Neural crest cell (in vitro differentiated cells): ENCODE results near the gene LRRC72. TPM values are rescaled to one million over a fixed set of nuclear protein-coding genes. Genes with fewer than 3 reads are reported as not detected.

ENCODE experiments used
- DNase-seq: peaks from one replicate; pipeline ENCODE4 v3.0.0; 2021; ENCODE audit warnings: low read depth, mixed read lengths, low spot score
- H3K27ac Mint-ChIP-seq: one replicate; pipeline ENCODE4 v1.8.0; 2021; ENCODE audit warnings: mild to moderate bottlenecking, mixed read lengths; ENCODE audit not compliant: unreplicated experiment
- H3K27me3 Mint-ChIP-seq: 2 replicates; pipeline ENCODE4 v1.8.0; 2021; ENCODE audit warnings: low read depth, mild to moderate bottlenecking, mixed read lengths
- H3K36me3 Mint-ChIP-seq: 2 replicates; pipeline ENCODE4 v1.8.0; 2021; ENCODE audit warnings: low read depth, mild to moderate bottlenecking, mixed read lengths
- H3K4me1 Mint-ChIP-seq: 2 replicates; pipeline ENCODE4 v1.8.0; 2021; ENCODE audit warnings: mixed read lengths
- H3K4me3 Mint-ChIP-seq: one replicate; pipeline ENCODE4 v1.8.0; 2021; ENCODE audit warnings: mild to moderate bottlenecking, mixed read lengths
- H3K9me3 Mint-ChIP-seq: 2 replicates; pipeline ENCODE4 v1.8.0; 2021; ENCODE audit warnings: mixed read lengths
- CTCF ChIP-seq: fragments of 200-600 bp; sonication (generic); conservative IDR thresholded peaks from 2 replicates; pipeline ENCODE4 v1.5.0; 2021; ENCODE audit warnings: antibody characterized with exemption, mild to moderate bottlenecking
- long read RNA-seq: library from polyadenylated mRNA; unstranded; transcript quantifications from one replicate; pipeline ENCODE4 v2.0.0, GENCODE V29; 2020
- total RNA-seq: library from RNA; stranded (reverse); gene quantifications from 2 replicates; pipeline ENCODE4 v1.2.1, GENCODE V29; 2021

Gene LRRC72
- total RNA-seq: not detected in 2 replicates
- long read RNA-seq: 0 reads

DNA sequence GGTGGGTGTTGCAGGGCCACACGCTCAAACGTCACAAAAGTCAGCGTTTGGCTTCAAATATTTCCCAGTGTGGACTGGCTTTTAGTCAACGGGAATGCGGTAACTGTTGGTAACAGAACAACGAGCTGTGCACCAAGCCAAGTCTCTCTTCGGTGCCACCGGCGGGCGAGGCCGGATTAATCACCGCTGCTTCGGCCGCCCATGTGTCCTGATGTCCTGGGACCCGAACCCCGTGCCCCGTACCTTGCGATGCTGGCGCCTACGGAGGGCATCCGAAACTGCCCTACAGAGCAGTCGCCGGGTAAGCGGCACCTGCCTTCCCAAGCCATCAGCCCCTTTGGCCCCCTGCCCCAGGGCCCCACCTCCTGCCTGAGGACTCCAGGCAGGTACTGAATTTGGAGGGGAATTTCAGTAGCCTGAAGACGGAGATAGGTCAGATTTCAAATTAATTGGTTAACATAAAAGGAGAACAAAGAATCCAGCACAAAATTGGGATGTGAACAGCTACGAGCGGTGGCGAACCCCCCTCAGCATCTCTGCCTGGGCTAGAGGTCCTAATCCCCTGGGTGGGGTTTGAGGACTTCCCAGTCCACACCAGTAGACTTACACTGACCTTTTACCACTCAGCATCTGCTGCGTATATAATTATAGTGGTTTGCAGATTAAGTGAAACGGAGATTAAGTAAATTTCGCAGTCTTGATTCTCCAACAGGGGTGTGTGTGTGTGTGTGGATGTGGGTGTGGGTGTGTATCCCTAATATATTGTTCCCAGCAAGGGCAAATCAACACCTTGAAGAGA lies at the start of gene LRRC72:
Gene LRRC72, plus strand, starts transcription at position 84 of the 799 bp plus-strand sequence. Its CDS starts 128 bp downstream, at position 212.
- Mint-ChIP-seq H3K9me3 (no peaks in the 10 kb centered on the region), H3K4me1 (no peaks in the 10 kb centered on the region), H3K27ac (no peak within 1 kb of the TSS), H3K36me3 (no peaks in the 10 kb centered on the region), H3K27me3 (no peaks in the 10 kb centered on the region), H3K4me3 (no peak within 1 kb of the TSS)
- no peak for DNase-seq
- TF ChIP-seq CTCF: no peak

- DNase-seq: no peak
- no peaks in the 10 kb centered on the region for H3K9me3 Mint-ChIP-seq
- H3K4me3 Mint-ChIP-seq: no peak overlapping the region
- H3K4me1 Mint-ChIP-seq: no peaks in the 10 kb centered on the region
- no peaks in the 10 kb centered on the region for H3K27me3 Mint-ChIP-seq
- no peak for TF ChIP-seq CTCF
- no peaks in the 10 kb centered on the region for H3K36me3 Mint-ChIP-seq
- H3K27ac Mint-ChIP-seq: no peak overlapping the region
Measured at GRCh38 chr7:16479161-16479560, 47.5 kb upstream of the LRRC72 start.

DNA sequence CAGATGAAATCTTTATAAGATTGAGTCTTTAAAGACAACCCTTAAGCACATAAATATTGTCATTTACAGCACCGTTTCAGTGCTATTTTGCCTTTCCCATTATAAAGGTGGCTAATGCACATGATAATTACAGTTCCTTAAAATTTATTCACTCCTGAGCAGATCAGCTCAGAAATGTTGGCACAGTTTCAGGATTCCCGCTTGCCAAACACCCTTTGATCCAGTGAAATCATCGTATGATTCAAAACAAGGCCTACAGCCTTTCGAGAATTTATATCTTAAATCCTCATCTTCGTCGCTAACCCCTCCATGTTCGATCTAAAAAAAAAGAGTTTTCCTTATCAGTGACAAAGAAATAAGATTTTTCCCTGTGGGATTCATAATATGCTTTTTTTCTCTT lies 47.0 kb upstream of the LRRC72 start:
- Mint-ChIP-seq H3K4me3 (no peak overlapping the region), H3K4me1 (peaks cover 4% of the 10 kb centered on the region)

GRCh38 chr7:16484453-16485158 lies 42.0 kb upstream of the LRRC72 start:
- Mint-ChIP-seq H3K36me3 (no peaks in the 10 kb centered on the region), H3K27ac (no peak overlapping the region), H3K4me3 (no peak overlapping the region), H3K9me3 (peaks cover 2% of the 10 kb centered on the region), H3K27me3 (no peaks in the 10 kb centered on the region), H3K4me1 (peaks cover 27% of the 10 kb centered on the region)
- no peak for DNase-seq
- no peak for TF ChIP-seq CTCF

More for the DNA sequence above, 47.0 kb upstream of the LRRC72 start:
- TF ChIP-seq CTCF: no peak
- H3K9me3 Mint-ChIP-seq: no peaks in the 10 kb centered on the region
- no peaks in the 10 kb centered on the region for H3K36me3 Mint-ChIP-seq
- H3K27me3 Mint-ChIP-seq: no peaks in the 10 kb centered on the region
- DNase-seq: no peak
- H3K27ac Mint-ChIP-seq: no peak overlapping the region

DNA sequence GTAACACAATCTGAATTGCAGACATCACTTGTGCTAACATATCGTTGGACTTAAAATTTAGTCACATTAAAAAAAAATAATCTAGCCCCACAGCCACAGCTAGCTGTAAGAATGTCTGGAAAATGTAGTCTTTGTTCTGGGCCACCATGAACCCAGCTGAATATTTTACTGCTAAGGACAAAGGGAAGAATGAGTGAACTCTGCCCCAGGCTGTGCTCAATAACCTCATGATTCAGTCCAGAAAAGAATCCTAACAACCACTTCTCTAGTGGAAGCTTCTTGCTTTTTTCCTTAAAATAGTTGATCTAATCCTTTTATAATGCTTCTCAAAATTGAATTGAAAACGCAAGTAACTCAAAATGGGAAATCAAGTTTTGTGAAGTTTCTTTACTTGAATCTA lies 35.5 kb upstream of the LRRC72 start:
- Mint-ChIP-seq H3K27me3 (no peaks in the 10 kb centered on the region), H3K9me3 (peaks cover 2% of the 10 kb centered on the region), H3K4me3 (peak overlapping the region; percentile 23), H3K27ac (peak overlapping the region; percentile 87), H3K36me3 (no peaks in the 10 kb centered on the region), H3K4me1 (peaks cover 67% of the 10 kb centered on the region)
- no peak for DNase-seq
- no peak for TF ChIP-seq CTCF
